ENCODE data around the gene SLC2A1. TPM values are rescaled to one million over a fixed set of nuclear protein-coding genes. Genes with fewer than 3 reads are reported as not detected.

The SLC2A1 gene
- total RNA-seq, 1 donor from 2014 or later = 192 TPM

- H3K36me3 Mint-ChIP-seq = peaks cover 33% of the 10 kb centered on the region
- peaks cover 11% of the 10 kb centered on the region for H3K27me3 Mint-ChIP-seq
- H3K27ac Mint-ChIP-seq = peak overlapping the region; percentile 95
- peak overlapping the region; percentile 67 for H3K4me3 Mint-ChIP-seq
- no peak for TF ChIP-seq CTCF (conservative IDR thresholded peaks at IDR 0.05)
- no peak for DNase-seq (ENCODE audit: extremely low spot score, unreplicated experiment)
- peaks cover 49% of the 10 kb centered on the region for H3K4me1 Mint-ChIP-seq (ENCODE audit: unreplicated experiment)
- H3K9me3 Mint-ChIP-seq = no peaks in the 10 kb centered on the region
Observed at GRCh38 chr1:42934541-42935312, 23.9 kb downstream of the SLC2A1 start.

- Mint-ChIP-seq H3K27me3 (peaks cover 11% of the 10 kb centered on the region), H3K36me3 (peaks cover 33% of the 10 kb centered on the region), H3K4me3 (peak overlapping the region; percentile 66), H3K9me3 (no peaks in the 10 kb centered on the region), H3K27ac (peak overlapping the region; percentile 95), H3K4me1 (ENCODE audit: unreplicated experiment) (peaks cover 45% of the 10 kb centered on the region)
- no peak for TF ChIP-seq CTCF (conservative IDR thresholded peaks at IDR 0.05)
- DNase-seq (ENCODE audit: extremely low spot score, unreplicated experiment) = no peak
Observed at GRCh38 chr1:42933610-42934491, 24.8 kb downstream of the SLC2A1 start.

- peak overlapping the region; percentile 95 for H3K27ac Mint-ChIP-seq
Observed at GRCh38 chr1:42933060-42933586, 25.5 kb downstream of the SLC2A1 start.

DNA sequence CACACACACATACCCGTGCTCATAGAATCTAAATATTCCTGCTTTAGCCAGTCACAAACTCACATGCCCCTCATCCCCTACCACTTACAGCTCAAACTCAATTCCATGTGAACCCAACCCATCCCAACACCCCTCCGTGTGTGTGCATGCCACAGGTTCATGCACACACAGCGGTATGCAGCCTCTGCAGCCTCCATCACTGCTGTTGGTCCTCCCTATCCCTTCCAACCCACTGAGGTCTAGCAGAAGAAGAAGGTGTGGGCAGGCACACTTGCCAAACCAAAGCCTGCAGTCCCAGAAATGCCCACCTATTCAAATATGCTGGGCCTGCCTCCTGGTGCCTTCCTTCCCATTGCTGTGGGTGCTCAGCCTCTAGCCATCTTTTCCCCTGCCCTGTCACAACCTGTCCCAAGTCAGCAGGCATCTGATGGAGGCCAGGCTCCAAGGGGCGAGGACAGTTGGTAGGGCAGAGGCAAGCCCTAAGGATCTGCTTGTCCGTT lies 26.2 kb downstream of the SLC2A1 start:
- Mint-ChIP-seq H3K4me1 (ENCODE audit: unreplicated experiment) (peaks cover 33% of the 10 kb centered on the region), H3K36me3 (peaks cover 35% of the 10 kb centered on the region), H3K27ac (peak overlapping the region; percentile 95), H3K9me3 (no peaks in the 10 kb centered on the region), H3K27me3 (peaks cover 11% of the 10 kb centered on the region), H3K4me3 (peak overlapping the region; percentile 66)
- TF ChIP-seq CTCF (conservative IDR thresholded peaks at IDR 0.05) = no peak
- no peak for DNase-seq (ENCODE audit: extremely low spot score, unreplicated experiment)

More at GRCh38 chr1:42933060-42933586, 25.5 kb downstream of the SLC2A1 start:
- Mint-ChIP-seq H3K27me3 (peaks cover 11% of the 10 kb centered on the region), H3K4me1 (ENCODE audit: unreplicated experiment) (peaks cover 37% of the 10 kb centered on the region), H3K9me3 (no peaks in the 10 kb centered on the region), H3K36me3 (peaks cover 36% of the 10 kb centered on the region), H3K4me3 (peak overlapping the region; percentile 66)
- no peak for DNase-seq (ENCODE audit: extremely low spot score, unreplicated experiment)
- TF ChIP-seq CTCF (conservative IDR thresholded peaks at IDR 0.05) = no peak

GRCh38 chr1:42931911-42932422 lies 26.7 kb downstream of the SLC2A1 start:
- peaks cover 28% of the 10 kb centered on the region for H3K4me1 Mint-ChIP-seq (ENCODE audit: unreplicated experiment)
- DNase-seq (ENCODE audit: extremely low spot score, unreplicated experiment) = no peak
- peaks cover 11% of the 10 kb centered on the region for H3K27me3 Mint-ChIP-seq
- H3K4me3 Mint-ChIP-seq = peak overlapping the region; percentile 66
- peaks cover 35% of the 10 kb centered on the region for H3K36me3 Mint-ChIP-seq
- H3K9me3 Mint-ChIP-seq = no peaks in the 10 kb centered on the region
- peak overlapping the region; percentile 95 for H3K27ac Mint-ChIP-seq
- no peak for TF ChIP-seq CTCF (conservative IDR thresholded peaks at IDR 0.05)
